ENCODE results near the gene IL27RA.

- TF ChIP-seq, protein P1, sequence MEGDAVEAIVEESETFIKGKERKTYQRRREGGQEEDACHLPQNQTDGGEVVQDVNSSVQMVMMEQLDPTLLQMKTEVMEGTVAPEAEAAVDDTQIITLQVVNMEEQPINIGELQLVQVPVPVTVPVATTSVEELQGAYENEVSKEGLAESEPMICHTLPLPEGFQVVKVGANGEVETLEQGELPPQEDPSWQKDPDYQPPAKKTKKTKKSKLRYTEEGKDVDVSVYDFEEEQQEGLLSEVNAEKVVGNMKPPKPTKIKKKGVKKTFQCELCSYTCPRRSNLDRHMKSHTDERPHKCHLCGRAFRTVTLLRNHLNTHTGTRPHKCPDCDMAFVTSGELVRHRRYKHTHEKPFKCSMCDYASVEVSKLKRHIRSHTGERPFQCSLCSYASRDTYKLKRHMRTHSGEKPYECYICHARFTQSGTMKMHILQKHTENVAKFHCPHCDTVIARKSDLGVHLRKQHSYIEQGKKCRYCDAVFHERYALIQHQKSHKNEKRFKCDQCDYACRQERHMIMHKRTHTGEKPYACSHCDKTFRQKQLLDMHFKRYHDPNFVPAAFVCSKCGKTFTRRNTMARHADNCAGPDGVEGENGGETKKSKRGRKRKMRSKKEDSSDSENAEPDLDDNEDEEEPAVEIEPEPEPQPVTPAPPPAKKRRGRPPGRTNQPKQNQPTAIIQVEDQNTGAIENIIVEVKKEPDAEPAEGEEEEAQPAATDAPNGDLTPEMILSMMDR (conservative IDR thresholded peaks at IDR 0.05; ENCODE audit: low read depth, low read length): no peak
- TF ChIP-seq EZH2 (IDR thresholded peaks at IDR 0.05; ENCODE audit: borderline replicate concordance, low read depth, low read length, poor library complexity, severe bottlenecking): no peak
Observed at GRCh38 chr19:14019100-14019499, 12.5 kb upstream of the IL27RA start.

All from A673 (cell line).